Upper lobe of left lung (tissue), 6 donors: ENCODE results near the gene C6orf62. TPM values are rescaled to one million over a fixed set of nuclear protein-coding genes. Genes with fewer than 3 reads are reported as not detected.
A peak's percentile ranks its signal among the peaks of the same experiment; 100 is the strongest.

Experiments
- ATAC-seq, 2 donors: fragments of 200-7000 bp; cut with Tn5 transposase; one replicate each; pipeline ENCODE4 v1.9.1; 2022; ENCODE audit warnings: mild to moderate bottlenecking in 2 of 2, moderate library complexity in 2 of 2; ENCODE audit not compliant: low FRiP score in 2 of 2
- DNase-seq, 2 donors: peaks; one replicate each; pipeline ENCODE4 v3.0.0-alpha.2; 2019 to 2020
- H3K27ac ChIP-seq, 4 donors: fragments of 200-600 bp; sonication (generic); one replicate each; pipeline ENCODE4 v1.5.1; 2016 to 2019
- H3K27me3 ChIP-seq, 4 donors: fragments of 200-600 bp; sonication (generic); one replicate each; pipeline ENCODE4 v1.5.1; 2017 to 2019
- H3K36me3 ChIP-seq, 4 donors: fragments of 200-600 bp; sonication (generic); one replicate each; pipeline ENCODE4 v1.5.1; 2016 to 2019
- H3K4me1 ChIP-seq, 4 donors: fragments of 200-600 bp; sonication (generic); one replicate each; pipeline ENCODE4 v1.5.1; 2018 to 2019
- H3K4me3 ChIP-seq, 4 donors: fragments of 200-600 bp; sonication (generic); one replicate each; pipeline ENCODE4 v1.5.1; 2017 to 2019; ENCODE audit warnings: mild to moderate bottlenecking in 2 of 4, moderate library complexity in 1 of 4
- H3K9me3 ChIP-seq, 4 donors: fragments of 200-600 bp; sonication (generic); one replicate each; pipeline ENCODE4 v1.5.1; 2018 to 2019
- CTCF ChIP-seq, 6 experiments: fragments of 450-650 bp in 4 of 6; fragments of 200-600 bp in 2 of 6; sonication (generic) in 2 of 6; IDR thresholded peaks; one replicate each; pipeline ENCODE4 v1.5.1; 2016 to 2019; ENCODE audit warnings: antibody characterized with exemption in 6 of 6
- EP300 ChIP-seq, 4 donors: sonication (generic); formaldehyde crosslinking; IDR thresholded peaks; one replicate each; pipeline ENCODE4 v1.5.1; 2017; ENCODE audit warnings: antibody characterized with exemption in 4 of 4, control low read depth in 2 of 4
- POLR2A ChIP-seq, 4 donors: fragments of 450-650 bp; IDR thresholded peaks; one replicate each; pipeline ENCODE4 v1.5.1; 2016 to 2017; ENCODE audit warnings: antibody characterized with exemption in 4 of 4, mild to moderate bottlenecking in 2 of 4
- POLR2AphosphoS5 ChIP-seq, 2 donors: sonication (generic); formaldehyde crosslinking; IDR thresholded peaks; one replicate each; pipeline ENCODE4 v1.5.1; 2017; ENCODE audit warnings: antibody characterized with exemption in 2 of 2
- WGBS, 2 donors: methylation state at CpG; one replicate each; pipeline ENCODE4 v1.1.5; 2017 to 2018; 5-methylcytosine and 5-hydroxymethylcytosine counted together
- total RNA-seq, 6 donors: library from RNA; depleted of rRNA in 4 of 6; stranded (reverse); fragments of >200 nt in 4 of 6; gene quantifications; one replicate each; pipeline versions ENCODE4 v1.1.0 to v1.2.1, GENCODE V29; 2016 to 2021
- donor health status: DM: no; HTN: no; CAD: no; lungs with moderate emphysema.
- donor health status: DM: no; HTN: yes; CAD: no; lungs with severe emphysema.

The C6orf62 gene
- total RNA-seq, 6 donors from 2014 or later = 41.9 to 131 (median 95.3) TPM

GRCh38 chr6:24659561-24659960, 59.4 kb downstream of the C6orf62 start:
- Histone ChIP-seq H3K27me3 (no peaks in the 10 kb centered on the region), H3K4me3 (no peak overlapping the region), H3K4me1 (peaks cover 4 to 29% (median 13%) of the 10 kb centered on the region in 4 donors), H3K27ac (peak overlapping the region; percentile 61 to 76 (median 70)), H3K9me3 (no peaks in the 10 kb centered on the region), H3K36me3 (peaks cover 0 to 33% (median 9%) of the 10 kb centered on the region in 4 donors)
- no peak for DNase-seq
- 39 to 61% methylated on average over 1 of the region's 1 CpG for WGBS, 2 donors
- no peak for ATAC-seq
- TF ChIP-seq EP300 (IDR thresholded peaks at IDR 0.05) = no peak
- no peak for TF ChIP-seq POLR2A (IDR thresholded peaks at IDR 0.05)
- no peak for TF ChIP-seq CTCF (IDR thresholded peaks at IDR 0.05)
- TF ChIP-seq POLR2AphosphoS5 (IDR thresholded peaks at IDR 0.05) = no peak

- ATAC-seq = peak; percentile 63 to 84
- WGBS, 2 donors = 57 to 66% methylated on average over 9 of the region's 9 CpGs
- no peaks in the 10 kb centered on the region for H3K9me3 ChIP-seq
- peak in 1 of 2 donors; percentile 57 for DNase-seq
- no peaks in the 10 kb centered on the region for H3K27me3 ChIP-seq
- peaks cover 4 to 25% (median 11%) of the 10 kb centered on the region in 4 donors for H3K4me1 ChIP-seq
- peaks cover 2 to 40% (median 12%) of the 10 kb centered on the region in 4 donors for H3K36me3 ChIP-seq
- TF ChIP-seq EP300 (IDR thresholded peaks at IDR 0.05) (peak in 2 of 4 donors; percentile 8 to 85), POLR2A (IDR thresholded peaks at IDR 0.05) (peak in 1 of 4 donors; percentile 44), CTCF (IDR thresholded peaks at IDR 0.05) (no peak), POLR2AphosphoS5 (IDR thresholded peaks at IDR 0.05) (peak; percentile 35 to 51)
- no peak overlapping the region for H3K4me3 ChIP-seq
- peak overlapping the region; percentile 61 to 76 (median 70) for H3K27ac ChIP-seq
Measured at GRCh38 chr6:24658573-24659560, 60.1 kb downstream of the C6orf62 start.

GRCh38 chr6:24655215-24655614, 63.7 kb downstream of the C6orf62 start:
- Histone ChIP-seq H3K9me3 (no peaks in the 10 kb centered on the region), H3K27me3 (no peaks in the 10 kb centered on the region), H3K36me3 (peaks cover 11 to 63% (median 30%) of the 10 kb centered on the region in 4 donors), H3K27ac (peak overlapping the region in 1 of 4 donors; percentile 20), H3K4me1 (peaks cover 4 to 15% (median 11%) of the 10 kb centered on the region in 4 donors), H3K4me3 (no peak overlapping the region)
- DNase-seq (no peak), ATAC-seq (no peak)
- TF ChIP-seq POLR2A (IDR thresholded peaks at IDR 0.05) = no peak
- no peak for TF ChIP-seq POLR2AphosphoS5 (IDR thresholded peaks at IDR 0.05)
- no peak for TF ChIP-seq CTCF (IDR thresholded peaks at IDR 0.05)
- TF ChIP-seq EP300 (IDR thresholded peaks at IDR 0.05) = no peak
- WGBS, 2 donors = 60 to 81% methylated on average over 1 of the region's 1 CpG

Other genes starting within 250 kb of the C6orf62 start
- 10 to 100 TPM in 2 of 6 donors, 1 to 10 TPM in 4; 2.5 to 15.7 (median 7.3) TPM for gene GPLD1, start 229.6 kb downstream of the C6orf62 start, total RNA-seq
- gene ALDH5A1, start 224.2 kb downstream of the C6orf62 start, total RNA-seq = 10 to 100 TPM in 5 of 6 donors, 1 to 10 TPM in 1; 7.3 to 21.1 (median 12.4) TPM
- 1 to 10 TPM in 5 of 6 donors, under 1 TPM in 1; 0.26 to 5.1 (median 2.3) TPM for gene KIAA0319, start 73.0 kb downstream of the C6orf62 start, total RNA-seq
- 100 to 1,000 TPM in 1 of 6 donors, 10 to 100 TPM in 5; 33.8 to 101 (median 37.0) TPM for gene TDP2, start 52.3 kb downstream of the C6orf62 start, total RNA-seq
- 10 to 100 TPM in 3 of 6 donors, 1 to 10 TPM in 3; 5.2 to 20.2 (median 10.5) TPM for gene ACOT13, start 52.1 kb downstream of the C6orf62 start, total RNA-seq
- 10 to 100 TPM in 2 of 6 donors, 1 to 10 TPM in 4; 6.5 to 10.3 (median 8.9) TPM for gene GMNN, start 55.8 kb upstream of the C6orf62 start, total RNA-seq
- gene ARMH2, start 79.8 kb upstream of the C6orf62 start, total RNA-seq = 1 to 10 TPM in 2 of 6 donors, under 1 TPM in 1, not detected in 3; 0.76 to 2.4 (median 1.7) TPM
- gene RIPOR2, start 216.8 kb upstream of the C6orf62 start, total RNA-seq = 10 to 100 TPM; 25.3 to 67.1 (median 48.3) TPM